Right lobe of liver (tissue), 4 donors: ENCODE measurements around the gene HYOU1.

ENCODE experiments used
- CTCF ChIP-seq, 4 donors: fragments of 200-600 bp in 3 of 4; fragments of 450-650 bp in 1 of 4; IDR thresholded peaks; one replicate each; pipeline versions ENCODE4 v1.5.1 to v1.8.0; 2016 to 2022; ENCODE audit warnings: antibody characterized with exemption in 4 of 4, mild to moderate bottlenecking in 2 of 4
- POLR2A ChIP-seq: fragments of 450-650 bp; IDR thresholded peaks from one replicate; pipeline ENCODE4 v1.6.1; 2017; ENCODE audit warnings: antibody characterized with exemption, mild to moderate bottlenecking
- donor health status: DM: no; HTN: no; CAD: no.
- donor health status: DM: no; HTN: no; CAD: no.
- donor health status: DM: no; HTN: yes; CAD: no.

GRCh38 chr11:119084663-119085436, 27.8 kb upstream of the HYOU1 start, which contains the start of gene HMBS:
- TF ChIP-seq CTCF (IDR thresholded peaks at IDR 0.05), result no peak
- TF ChIP-seq POLR2A, result peak; percentile 54
